Measurements from ENCODE around the gene RALGPS1.

Gene RALGPS1

DNA sequence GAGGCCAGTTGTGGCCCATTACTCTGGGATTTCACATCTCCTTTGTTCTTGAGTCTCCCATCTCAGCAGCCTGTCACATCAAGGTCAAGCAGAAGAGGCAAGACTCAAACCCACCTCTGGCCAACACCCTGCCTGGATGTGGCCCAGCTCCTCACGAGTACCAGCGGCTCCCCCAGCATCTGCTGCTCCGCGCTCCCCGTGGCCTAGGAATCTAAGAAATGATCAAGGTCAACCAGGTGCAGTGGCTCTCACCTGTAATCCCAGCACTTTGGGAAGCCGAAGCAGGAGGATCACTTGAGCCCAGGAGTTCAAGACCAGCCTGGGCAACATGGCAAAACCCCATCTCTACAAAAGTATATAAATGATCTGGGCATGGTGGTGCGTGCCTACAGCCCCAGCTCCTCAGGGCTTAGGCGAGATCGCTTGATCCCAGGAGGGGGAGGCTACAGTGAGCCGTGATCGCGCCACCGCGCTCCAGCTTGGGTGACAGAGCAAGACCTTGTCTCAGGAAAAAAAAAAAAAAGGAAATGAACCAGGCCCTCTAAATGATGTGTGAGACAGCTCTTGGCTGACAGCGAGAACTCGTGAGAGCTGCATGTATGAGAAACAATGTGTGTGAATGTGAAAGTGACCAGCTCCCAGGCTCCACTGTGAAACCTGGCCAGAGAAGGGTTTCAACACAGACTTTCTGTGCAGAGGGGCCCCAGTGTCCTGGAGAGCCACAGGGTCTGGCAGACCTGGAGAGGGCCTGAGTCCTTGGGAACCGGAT, 269.4 kb downstream of the RALGPS1 start:
- no peak overlapping the region for H3K4me2 ChIP-seq (ENCODE audit: low read length)
- H3K4me3 ChIP-seq (ENCODE audit: low read depth, low read length): no peak overlapping the region
- H2BK12ac ChIP-seq (ENCODE audit: low read length): no peak overlapping the region
- H3K14ac ChIP-seq (ENCODE audit: low read length): no peak overlapping the region
- no peak overlapping the region for H2BK120ac ChIP-seq (ENCODE audit: insufficient read depth, low read length, poor library complexity)
- H3K4ac ChIP-seq (ENCODE audit: low read depth, low read length): no peak overlapping the region
- no peak overlapping the region for H4K91ac ChIP-seq (ENCODE audit: low read depth, low read length)
- no peak overlapping the region for H2AFZ ChIP-seq (ENCODE audit: insufficient read depth, low read length, poor library complexity)
- H2BK5ac ChIP-seq (ENCODE audit: low read depth, low read length, poor library complexity): no peak overlapping the region
- H3K36me3 ChIP-seq (ENCODE audit: control insufficient read depth in 1 of 2, insufficient read depth in 2 of 2, low read length in 2 of 2): no peaks in the 10 kb centered on the region
- H3K23ac ChIP-seq (ENCODE audit: low read length): no peak overlapping the region
- no peaks in the 10 kb centered on the region for H3K79me1 ChIP-seq (ENCODE audit: low read length)
- no CpG with 5 or more reads among the region's 17 CpGs for WGBS (ENCODE audit: extremely low coverage, insufficient coverage, insufficient read length)
- no peak overlapping the region for H3K9ac ChIP-seq (ENCODE audit: low read length)
- no peaks in the 10 kb centered on the region for H3K9me3 ChIP-seq (ENCODE audit: insufficient read depth, low read depth, low read length)
- no peaks in the 10 kb centered on the region for H3K27me3 ChIP-seq (ENCODE audit: insufficient read depth, low read length)
- no peak overlapping the region for H3K27ac ChIP-seq (ENCODE audit: low read depth, low read length)
- H4K12ac ChIP-seq (ENCODE audit: low read depth, low read length): no peak overlapping the region
- no peaks in the 10 kb centered on the region for H3K79me2 ChIP-seq (ENCODE audit: control insufficient read depth, insufficient read depth, low read length, poor library complexity)
- DNase-seq: no peak
- no peak overlapping the region for H2AK5ac ChIP-seq (ENCODE audit: low read length)
- H3K4me1 ChIP-seq (ENCODE audit: control insufficient read depth in 1 of 2, insufficient read depth in 2 of 2, low read length in 2 of 2): peaks cover 5 to 12% of the 10 kb centered on the region in 2 experiments
- H4K8ac ChIP-seq (ENCODE audit: low read depth, low read length): no peak overlapping the region
- no peak overlapping the region for H3K18ac ChIP-seq (ENCODE audit: low read length)

DNA sequence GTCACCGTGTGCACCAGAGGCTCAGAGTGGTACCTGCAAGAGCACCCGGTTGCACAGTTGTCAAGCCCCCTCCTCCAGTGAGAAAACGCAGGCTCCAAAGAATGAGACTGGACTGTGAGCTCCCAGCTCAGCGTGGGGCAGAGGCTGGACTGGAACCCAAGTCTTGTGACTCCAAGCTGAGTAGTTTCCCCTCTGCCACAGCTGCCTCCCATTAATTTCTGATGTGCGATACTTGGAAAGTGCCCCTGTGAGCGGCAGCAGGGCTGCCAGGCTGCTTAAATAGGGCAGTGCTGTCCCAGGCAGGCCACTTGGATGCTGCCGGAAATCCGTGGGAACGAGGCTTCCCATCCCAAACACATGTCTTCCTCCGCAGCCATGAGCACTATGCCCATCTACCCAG, 270.1 kb downstream of the RALGPS1 start:
- no peak overlapping the region for H4K8ac ChIP-seq (ENCODE audit: low read depth, low read length)
- H3K9me3 ChIP-seq (ENCODE audit: insufficient read depth, low read depth, low read length): peaks cover 1% of the 10 kb centered on the region
- no peak overlapping the region for H2BK5ac ChIP-seq (ENCODE audit: low read depth, low read length, poor library complexity)
- H4K91ac ChIP-seq (ENCODE audit: low read depth, low read length): no peak overlapping the region
- H3K4me3 ChIP-seq (ENCODE audit: low read depth, low read length): no peak overlapping the region
- H2AK5ac ChIP-seq (ENCODE audit: low read length): no peak overlapping the region
- H3K4me2 ChIP-seq (ENCODE audit: low read length): no peak overlapping the region
- WGBS (ENCODE audit: extremely low coverage, insufficient coverage, insufficient read length): no CpG with 5 or more reads among the region's 10 CpGs
- H3K27me3 ChIP-seq (ENCODE audit: insufficient read depth, low read length): no peaks in the 10 kb centered on the region
- H2BK120ac ChIP-seq (ENCODE audit: insufficient read depth, low read length, poor library complexity): no peak overlapping the region
- H4K12ac ChIP-seq (ENCODE audit: low read depth, low read length): no peak overlapping the region
- no peaks in the 10 kb centered on the region for H3K36me3 ChIP-seq (ENCODE audit: control insufficient read depth in 1 of 2, insufficient read depth in 2 of 2, low read length in 2 of 2)
- H3K4ac ChIP-seq (ENCODE audit: low read depth, low read length): no peak overlapping the region
- H2BK12ac ChIP-seq (ENCODE audit: low read length): no peak overlapping the region
- H3K79me2 ChIP-seq (ENCODE audit: control insufficient read depth, insufficient read depth, low read length, poor library complexity): no peaks in the 10 kb centered on the region
- peaks cover 3 to 6% of the 10 kb centered on the region in 2 experiments for H3K4me1 ChIP-seq (ENCODE audit: control insufficient read depth in 1 of 2, insufficient read depth in 2 of 2, low read length in 2 of 2)
- H2AFZ ChIP-seq (ENCODE audit: insufficient read depth, low read length, poor library complexity): no peak overlapping the region
- no peak for DNase-seq
- no peak overlapping the region for H3K23ac ChIP-seq (ENCODE audit: low read length)
- no peaks in the 10 kb centered on the region for H3K79me1 ChIP-seq (ENCODE audit: low read length)
- no peak overlapping the region for H3K27ac ChIP-seq (ENCODE audit: low read depth, low read length)
- no peak overlapping the region for H3K9ac ChIP-seq (ENCODE audit: low read length)
- no peak overlapping the region for H3K18ac ChIP-seq (ENCODE audit: low read length)
- H3K14ac ChIP-seq (ENCODE audit: low read length): no peak overlapping the region

DNA sequence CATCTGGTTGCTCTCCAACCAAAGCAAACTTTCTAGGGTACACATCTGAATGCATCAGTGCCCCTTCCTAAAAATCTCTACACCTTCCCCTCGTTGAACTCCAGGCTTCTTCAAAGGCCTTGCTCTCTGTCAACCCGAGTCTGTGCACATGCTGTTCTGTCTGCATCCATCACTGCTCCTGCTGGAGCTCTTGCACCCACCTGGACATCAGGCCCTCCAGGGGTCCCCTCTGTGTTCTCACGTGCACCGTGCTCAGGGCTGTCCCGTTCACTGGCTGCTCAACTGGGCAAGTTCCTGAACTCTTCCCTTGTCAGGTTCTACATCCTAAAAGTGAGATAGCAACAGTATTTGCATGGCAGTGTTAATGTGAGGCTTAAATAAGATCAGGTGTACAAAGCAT, 270.6 kb downstream of the RALGPS1 start:
- Histone ChIP-seq H2BK12ac (ENCODE audit: low read length) (no peak overlapping the region), H3K9ac (ENCODE audit: low read length) (peak overlapping the region; percentile 1), H2AK5ac (ENCODE audit: low read length) (no peak overlapping the region), H3K79me1 (ENCODE audit: low read length) (no peaks in the 10 kb centered on the region), H2BK5ac (ENCODE audit: low read depth, low read length, poor library complexity) (no peak overlapping the region), H3K4me2 (ENCODE audit: low read length) (no peak overlapping the region), H3K27me3 (ENCODE audit: insufficient read depth, low read length) (no peaks in the 10 kb centered on the region), H3K4me3 (ENCODE audit: low read depth, low read length) (no peak overlapping the region), H2BK120ac (ENCODE audit: insufficient read depth, low read length, poor library complexity) (no peak overlapping the region), H4K8ac (ENCODE audit: low read depth, low read length) (no peak overlapping the region), H3K4me1 (ENCODE audit: control insufficient read depth in 1 of 2, insufficient read depth in 2 of 2, low read length in 2 of 2) (peaks cover 3 to 5% of the 10 kb centered on the region in 2 experiments), H3K9me3 (ENCODE audit: insufficient read depth, low read depth, low read length) (peaks cover 1% of the 10 kb centered on the region), H3K27ac (ENCODE audit: low read depth, low read length) (no peak overlapping the region), H3K79me2 (ENCODE audit: control insufficient read depth, insufficient read depth, low read length, poor library complexity) (no peaks in the 10 kb centered on the region), H4K91ac (ENCODE audit: low read depth, low read length) (no peak overlapping the region), H3K14ac (ENCODE audit: low read length) (no peak overlapping the region), H3K23ac (ENCODE audit: low read length) (no peak overlapping the region), H2AFZ (ENCODE audit: insufficient read depth, low read length, poor library complexity) (no peak overlapping the region), H4K12ac (ENCODE audit: low read depth, low read length) (no peak overlapping the region), H3K4ac (ENCODE audit: low read depth, low read length) (no peak overlapping the region), H3K36me3 (ENCODE audit: control insufficient read depth in 1 of 2, insufficient read depth in 2 of 2, low read length in 2 of 2) (no peaks in the 10 kb centered on the region), H3K18ac (ENCODE audit: low read length) (no peak overlapping the region)
- no peak for DNase-seq
- no CpG with 5 or more reads among the region's 5 CpGs for WGBS (ENCODE audit: extremely low coverage, insufficient coverage, insufficient read length)

DNA sequence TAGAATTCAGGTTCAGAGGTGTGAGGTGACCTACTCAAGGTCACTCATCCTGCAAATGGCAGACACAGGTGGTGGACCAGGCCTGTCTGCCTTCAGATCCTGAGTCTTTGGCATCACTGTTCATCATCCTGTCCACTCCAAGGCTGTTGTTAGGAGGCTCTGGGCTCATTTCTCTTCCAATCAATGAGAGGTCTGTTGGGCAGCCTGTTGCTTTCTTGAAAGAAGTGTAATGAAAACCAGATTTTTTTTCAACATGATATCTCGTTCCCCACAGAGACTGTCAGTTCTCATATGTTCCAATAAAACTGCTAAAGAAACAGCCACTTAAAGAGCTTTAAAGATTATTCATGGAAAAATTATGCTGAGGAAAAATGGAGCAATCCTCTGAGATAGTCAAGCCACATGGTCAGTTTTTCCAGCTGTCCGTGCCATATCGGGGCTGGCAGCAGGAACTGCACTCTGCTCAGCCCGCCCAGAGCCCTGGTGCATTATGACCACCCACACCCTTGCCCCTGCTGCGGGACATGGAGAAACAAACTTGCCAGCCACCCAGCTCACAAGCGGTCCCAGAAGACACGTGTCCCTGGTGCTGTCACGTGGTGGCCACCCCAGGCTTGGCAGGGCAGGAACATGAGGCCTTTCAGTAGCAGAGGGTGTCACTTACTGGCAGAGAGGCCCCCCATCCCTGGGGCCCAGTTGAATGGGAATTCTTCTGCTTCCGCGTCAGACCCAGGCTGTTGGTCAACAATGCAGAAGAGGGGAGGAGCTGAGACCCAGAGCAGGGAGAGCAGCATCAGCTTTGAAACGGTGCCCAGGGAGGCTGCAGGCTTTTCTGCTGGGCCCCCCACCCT, 271.6 kb downstream of the RALGPS1 start:
- Histone ChIP-seq H2BK12ac (ENCODE audit: low read length) (no peak overlapping the region), H3K14ac (ENCODE audit: low read length) (no peak overlapping the region), H3K23ac (ENCODE audit: low read length) (no peak overlapping the region), H3K9me3 (ENCODE audit: insufficient read depth, low read depth, low read length) (peaks cover 1% of the 10 kb centered on the region), H3K4me3 (ENCODE audit: low read depth, low read length) (no peak overlapping the region), H3K4ac (ENCODE audit: low read depth, low read length) (no peak overlapping the region), H4K91ac (ENCODE audit: low read depth, low read length) (no peak overlapping the region), H3K27ac (ENCODE audit: low read depth, low read length) (no peak overlapping the region), H3K18ac (ENCODE audit: low read length) (no peak overlapping the region), H4K12ac (ENCODE audit: low read depth, low read length) (no peak overlapping the region), H2AK5ac (ENCODE audit: low read length) (no peak overlapping the region), H3K4me2 (ENCODE audit: low read length) (no peak overlapping the region), H3K36me3 (ENCODE audit: control insufficient read depth in 1 of 2, insufficient read depth in 2 of 2, low read length in 2 of 2) (no peaks in the 10 kb centered on the region), H3K4me1 (ENCODE audit: control insufficient read depth in 1 of 2, insufficient read depth in 2 of 2, low read length in 2 of 2) (peaks cover 3 to 5% of the 10 kb centered on the region in 2 experiments), H3K79me2 (ENCODE audit: control insufficient read depth, insufficient read depth, low read length, poor library complexity) (no peaks in the 10 kb centered on the region), H3K9ac (ENCODE audit: low read length) (no peak overlapping the region), H2BK5ac (ENCODE audit: low read depth, low read length, poor library complexity) (no peak overlapping the region), H2BK120ac (ENCODE audit: insufficient read depth, low read length, poor library complexity) (no peak overlapping the region), H3K27me3 (ENCODE audit: insufficient read depth, low read length) (no peaks in the 10 kb centered on the region), H4K8ac (ENCODE audit: low read depth, low read length) (no peak overlapping the region), H2AFZ (ENCODE audit: insufficient read depth, low read length, poor library complexity) (no peak overlapping the region), H3K79me1 (ENCODE audit: low read length) (no peaks in the 10 kb centered on the region)
- no CpG with 5 or more reads among the region's 11 CpGs for WGBS (ENCODE audit: extremely low coverage, insufficient coverage, insufficient read length)
- peak in 1 of 2 donors; percentile 51 for DNase-seq
